GM23338 (cell line): Measurements from ENCODE around the gene NTM. TPM values are rescaled to one million over a fixed set of nuclear protein-coding genes. Genes with fewer than 3 reads are reported as not detected.
A peak's percentile ranks its signal among the peaks of the same experiment; 100 is the strongest.

ENCODE experiments used
- ATAC-seq: fragments of 200-7000 bp; cut with Tn5 transposase; 3 replicates; pipeline ENCODE4 v1.9.1; 2020
- DNase-seq: peaks from one replicate; pipeline ENCODE4 v3.0.0-alpha.2; 2015; ENCODE audit warnings: low spot score
- H2AFZ ChIP-seq: fragments of 200-600 bp; sonication (generic); 2 replicates; pipeline ENCODE4 v1.8.0; 2016; ENCODE audit warnings: antibody characterized with exemption, mild to moderate bottlenecking, moderate library complexity
- H3F3A ChIP-seq: fragments of 200-600 bp; sonication (generic); replicated peaks from 2 replicates; pipeline ENCODE4 v1.8.0; 2017; ENCODE audit warnings: antibody characterized with exemption, mixed run types, low read depth
- H3K27ac ChIP-seq: fragments of 200-600 bp; sonication (generic); 2 replicates; pipeline ENCODE4 v1.6.1; 2016; ENCODE audit warnings: low read depth
- H3K27me3 ChIP-seq: fragments of 200-600 bp; sonication (generic); 2 replicates; pipeline ENCODE4 v1.8.0; 2016; ENCODE audit warnings: mild to moderate bottlenecking, mixed run types, moderate library complexity; ENCODE audit not compliant: insufficient read depth
- H3K36me3 ChIP-seq: fragments of 200-600 bp; sonication (generic); 2 replicates; pipeline ENCODE4 v1.8.0; 2016; ENCODE audit warnings: mild to moderate bottlenecking; ENCODE audit not compliant: insufficient read depth
- H3K4me1 ChIP-seq: fragments of 200-600 bp; sonication (generic); 2 replicates; pipeline ENCODE4 v1.8.0; 2016; ENCODE audit warnings: mild to moderate bottlenecking, moderate library complexity; ENCODE audit not compliant: insufficient read depth
- H3K4me2 ChIP-seq: fragments of 200-600 bp; sonication (generic); 2 replicates; pipeline ENCODE4 v1.7.1; 2017; ENCODE audit warnings: mixed run types
- H3K4me3 ChIP-seq: fragments of 200-600 bp; sonication (generic); 2 replicates; pipeline ENCODE4 v1.6.1; 2016; ENCODE audit warnings: mixed run types
- H3K79me2 ChIP-seq: fragments of 200-600 bp; sonication (generic); replicated peaks from 2 replicates; pipeline ENCODE4 v1.8.0; 2017; ENCODE audit warnings: mild to moderate bottlenecking; ENCODE audit not compliant: insufficient read depth
- H3K9me2 ChIP-seq: fragments of 200-600 bp; sonication (generic); 2 replicates; pipeline ENCODE4 v1.8.0; 2017; ENCODE audit not compliant: insufficient read depth
- H4K20me1 ChIP-seq: fragments of 200-600 bp; sonication (generic); replicated peaks from 2 replicates; pipeline ENCODE4 v1.8.0; 2017; ENCODE audit warnings: mild to moderate bottlenecking; ENCODE audit not compliant: insufficient read depth
- H3K27ac Mint-ChIP-seq: 2 replicates; pipeline ENCODE4 v1.8.0; 2020; ENCODE audit warnings: inconsistent platforms, mild to moderate bottlenecking, moderate library complexity, mixed read lengths
- H3K27me3 Mint-ChIP-seq: 3 replicates; pipeline ENCODE4 v1.8.0; 2022; ENCODE audit warnings: low read depth, mild to moderate bottlenecking, moderate library complexity, mixed read lengths, inconsistent platforms; ENCODE audit not compliant: insufficient read depth, poor library complexity
- H3K36me3 Mint-ChIP-seq: 3 replicates; pipeline ENCODE4 v1.8.0; 2021; ENCODE audit warnings: low read depth, mild to moderate bottlenecking, inconsistent platforms, moderate library complexity, mixed read lengths
- H3K4me1 Mint-ChIP-seq: 3 replicates; pipeline ENCODE4 v1.8.0; 2020; ENCODE audit warnings: mild to moderate bottlenecking, inconsistent platforms, mixed read lengths
- H3K4me3 Mint-ChIP-seq: 3 replicates; pipeline ENCODE4 v1.8.0; 2021; ENCODE audit warnings: moderate library complexity, mild to moderate bottlenecking, inconsistent platforms, mixed read lengths
- H3K9me3 Mint-ChIP-seq: 3 replicates; pipeline ENCODE4 v1.8.0; 2020; ENCODE audit warnings: moderate library complexity, mild to moderate bottlenecking, inconsistent platforms, mixed read lengths
- CREB1 ChIP-seq: fragments of 250-450 bp; sonication (Bioruptor Pico); IDR thresholded peaks from 2 replicates; pipeline ENCODE4 v1.5.0; 2020; ENCODE audit warnings: low read depth, mild to moderate bottlenecking, moderate library complexity
- CTCF ChIP-seq, 2 experiments: fragments of 200-600 bp in 1 of 2; sonication (generic) in 1 of 2; conservative IDR thresholded peaks; 2 replicates each; pipeline versions ENCODE4 v1.5.1 to v1.6.1; 2016 to 2017; ENCODE audit warnings: antibody characterized with exemption in 2 of 2, low read depth in 2 of 2, mild to moderate bottlenecking in 2 of 2, moderate library complexity in 1 of 2
- EZH2 ChIP-seq: fragments of 200-600 bp; sonication (generic); IDR thresholded peaks from one replicate; pipeline ENCODE4 v1.8.0; 2017; ENCODE audit warnings: antibody characterized with exemption, mild to moderate bottlenecking, low read depth; ENCODE audit not compliant: unreplicated experiment
- EZH2phosphoT487 ChIP-seq: fragments of 200-600 bp; sonication (generic); IDR thresholded peaks from one replicate; pipeline ENCODE4 v1.8.1; 2018; ENCODE audit warnings: antibody characterized with exemption; ENCODE audit not compliant: unreplicated experiment
- POLR2AphosphoS5 ChIP-seq: IDR thresholded peaks from 2 replicates; pipeline ENCODE4 v1.6.1; 2016; ENCODE audit warnings: antibody characterized with exemption, low read depth
- REST ChIP-seq: IDR thresholded peaks from one replicate; pipeline ENCODE4 v1.6.1; 2018; ENCODE audit warnings: antibody characterized with exemption; ENCODE audit not compliant: unreplicated experiment
- ZNF114 ChIP-seq: fragments of 250-450 bp; sonication (Bioruptor Pico); IDR thresholded peaks from 2 replicates; pipeline ENCODE4 v1.5.0; 2020; ENCODE audit warnings: mild to moderate bottlenecking, moderate library complexity
- ZNF462 ChIP-seq: fragments of 250-450 bp; sonication (Bioruptor Pico); IDR thresholded peaks from 2 replicates; pipeline ENCODE4 v1.5.0; 2020; ENCODE audit warnings: mild to moderate bottlenecking, moderate library complexity
- polyA plus RNA-seq: library from polyadenylated mRNA; unstranded; fragments of >200 nt; fragmentation: Nextera tagmentation; extraction: Ambion mirVana; gene quantifications from 2 replicates; pipeline ENCODE4 v1.2.1, GENCODE V29; 2016
- total RNA-seq: library from RNA; depleted of rRNA; stranded (reverse); fragments of >200 nt; shearing (Covaris generic); gene quantifications from 2 replicates; pipeline ENCODE4 v1.2.3, GENCODE V29; 2014

The NTM gene
- total and polyA plus RNA-seq, 2 experiments from 2014 or later, result 10.6 to 14.6 TPM

GRCh38 chr11:131979364-131979763, 608.9 kb downstream of the NTM start:
- no peaks in the 10 kb centered on the region for H4K20me1 ChIP-seq
- H3K36me3 ChIP-seq, result no peaks in the 10 kb centered on the region
- H3K9me3 Mint-ChIP-seq, result no peaks in the 10 kb centered on the region
- H3K4me2 ChIP-seq, result peak overlapping the region; percentile 19
- no peak overlapping the region for H3K4me3 ChIP-seq
- no peaks in the 10 kb centered on the region for H3F3A ChIP-seq
- no peaks in the 10 kb centered on the region for H3K27me3 Mint-ChIP-seq
- DNase-seq (no peak), ATAC-seq (no peak)
- no peak for TF ChIP-seq POLR2AphosphoS5
- TF ChIP-seq REST, result no peak
- no peak for TF ChIP-seq ZNF114 (CRISPR knock-in tag)
- TF ChIP-seq EZH2phosphoT487, result no peak
- TF ChIP-seq EZH2, result no peak
- TF ChIP-seq CTCF (conservative IDR thresholded peaks at IDR 0.05; ENCODE audit: low read depth in 2 of 2), result no peak
- H3K4me1 Mint-ChIP-seq, result peaks cover 74% of the 10 kb centered on the region
- H3K79me2 ChIP-seq, result no peaks in the 10 kb centered on the region
- H3K4me1 ChIP-seq, result peaks cover 59% of the 10 kb centered on the region
- H3K9me2 ChIP-seq, result no peaks in the 10 kb centered on the region
- H3K4me3 Mint-ChIP-seq, result no peak overlapping the region
- no peaks in the 10 kb centered on the region for H3K36me3 Mint-ChIP-seq
- H3K27ac Mint-ChIP-seq, result no peak overlapping the region
- no peak overlapping the region for H2AFZ ChIP-seq
- H3K27ac ChIP-seq, result no peak overlapping the region
- H3K27me3 ChIP-seq, result no peaks in the 10 kb centered on the region

GRCh38 chr11:131980199-131980598, 609.8 kb downstream of the NTM start:
- ATAC-seq, result no peak
- no peak for DNase-seq
- Mint-ChIP-seq H3K4me1 (peaks cover 80% of the 10 kb centered on the region), H3K27ac (no peak overlapping the region), H3K27me3 (no peaks in the 10 kb centered on the region), H3K36me3 (no peaks in the 10 kb centered on the region), H3K9me3 (no peaks in the 10 kb centered on the region), H3K4me3 (no peak overlapping the region)
- Histone ChIP-seq H3K4me3 (no peak overlapping the region), H3K27ac (no peak overlapping the region), H3K4me2 (no peak overlapping the region), H3K36me3 (no peaks in the 10 kb centered on the region), H2AFZ (no peak overlapping the region), H3K9me2 (no peaks in the 10 kb centered on the region), H3K4me1 (peaks cover 65% of the 10 kb centered on the region), H3K79me2 (no peaks in the 10 kb centered on the region), H3K27me3 (no peaks in the 10 kb centered on the region), H3F3A (no peaks in the 10 kb centered on the region), H4K20me1 (no peaks in the 10 kb centered on the region)
- TF ChIP-seq CREB1 (CRISPR knock-in tag) (no peak), ZNF462 (CRISPR knock-in tag) (no peak), CTCF (conservative IDR thresholded peaks at IDR 0.05; ENCODE audit: low read depth in 2 of 2) (no peak)
